Panc1 (cell line): Measurements from ENCODE around the gene TNFRSF1B. TPM values are rescaled to one million over a fixed set of nuclear protein-coding genes. Genes with fewer than 3 reads are reported as not detected.

Experiments
- ATAC-seq: fragments of 200-7000 bp; cut with Tn5 transposase; 2 replicates; pipeline ENCODE4 v1.9.1; 2020; ENCODE audit warnings: mild to moderate bottlenecking, moderate library complexity
- BruUV-seq: library from RNA; stranded (reverse); fragments of 400-500 nt; replicated peaks from 2 replicates; lab custom pipeline; 2021; lab: Mats Ljungman, UMichigan
- CTCF ChIA-PET: fragments of 300-600 bp; sonication (Branson Sonifier 250); formaldehyde crosslinking; loops from one replicate; lab custom pipeline; 2022; ENCODE audit warnings: antibody characterized with exemption; lab: Charles Lee
- POLR2A ChIA-PET: fragments of 300-600 bp; sonication (Branson Sonifier 250); formaldehyde crosslinking; loops from one replicate; lab custom pipeline; 2022; ENCODE audit warnings: antibody characterized with exemption; lab: Charles Lee
- DNase-seq: peaks from one replicate; pipeline ENCODE4 v3.0.0-alpha.2; 2010; ENCODE audit warnings: low read depth, low spot score
- H3K27ac ChIP-seq: 2 replicates; pipeline ENCODE4 v1.5.1; 2011; ENCODE audit warnings: mild to moderate bottlenecking, low read length, inconsistent platforms
- H3K27me3 ChIP-seq: fragments of 200-500 bp; sonication (Bioruptor generic); 2 replicates; pipeline ENCODE4 v1.6.0; 2014; ENCODE audit warnings: low read length, inconsistent platforms; ENCODE audit not compliant: control insufficient read depth, insufficient read depth
- H3K36me3 ChIP-seq: fragments of 200-500 bp; sonication (Bioruptor generic); 2 replicates; pipeline ENCODE4 v1.5.1; 2014; ENCODE audit warnings: inconsistent platforms, mild to moderate bottlenecking, low read length, moderate library complexity; ENCODE audit not compliant: control insufficient read depth, insufficient read depth
- H3K4me1 ChIP-seq: 2 replicates; pipeline ENCODE4 v1.5.1; 2011; ENCODE audit warnings: inconsistent platforms, mild to moderate bottlenecking, low read length, moderate library complexity; ENCODE audit not compliant: control insufficient read depth, insufficient read depth
- H3K4me3 ChIP-seq, 2 experiments: 2 replicates each; pipeline ENCODE4 v1.5.1; 2011 to 2012; ENCODE audit warnings: low read depth in 2 of 2, low read length in 2 of 2, mild to moderate bottlenecking in 2 of 2, inconsistent platforms in 1 of 2, moderate library complexity in 1 of 2
- H3K9me3 ChIP-seq: fragments of 200-500 bp; sonication (Bioruptor generic); 2 replicates; pipeline ENCODE4 v1.5.1; 2014; ENCODE audit warnings: low read depth, mild to moderate bottlenecking, inconsistent platforms, low read length, moderate library complexity; ENCODE audit not compliant: control insufficient read depth, insufficient read depth
- POLR2AphosphoS5 ChIP-seq: IDR thresholded peaks from 2 replicates; pipeline ENCODE4 v1.6.1; 2012; ENCODE audit warnings: mild to moderate bottlenecking, low read depth, low read length, moderate library complexity
- SIN3A ChIP-seq: IDR thresholded peaks from 2 replicates; pipeline ENCODE4 v1.6.1; 2012; ENCODE audit warnings: low read depth, mild to moderate bottlenecking, low read length, moderate library complexity, borderline replicate concordance; ENCODE audit not compliant: insufficient read depth
- TCF7L2 ChIP-seq: IDR thresholded peaks from 2 replicates; pipeline ENCODE4 v1.6.1; 2011; ENCODE audit warnings: mild to moderate bottlenecking, low read depth, low read length, inconsistent platforms
- in situ Hi-C: cut with HindIII; loops from 2 replicates; pipeline ENCODE4 v1.10.0; 2016; ENCODE audit warnings: low sequenced_read_pairs, low pct_unique_long_range_greater_than_20kb
- intact Hi-C: fragments of 100-400 bp; cut with micrococcal nuclease; formaldehyde crosslinking; loops from one replicate; pipeline ENCODE4 v1.10.0; 2022; ENCODE audit not compliant: unreplicated experiment
- total RNA-seq: library from RNA; stranded (reverse); gene quantifications from one replicate; pipeline ENCODE4 v1.2.1, GENCODE V29; 2021; ENCODE audit not compliant: unreplicated experiment
- TF ChIP-seq, protein P1 (sequence below), 2 experiments: IDR thresholded peaks; 2 replicates each; pipeline ENCODE4 v1.6.1; 2011 to 2012; ENCODE audit warnings: low read depth in 2 of 2, control low read depth in 1 of 2, low read length in 1 of 2, mild to moderate bottlenecking in 1 of 2, moderate library complexity in 1 of 2; ENCODE audit not compliant: insufficient read depth in 1 of 2
- TF ChIP-seq, protein P2 (sequence below): fragments of 450-650 bp; IDR thresholded peaks from 2 replicates; pipeline ENCODE4 v1.5.1; 2017; ENCODE audit warnings: mild to moderate bottlenecking

TNFRSF1B gene
- total RNA-seq, 1 experiment from 2014 or later: 18.8 TPM

DNA sequence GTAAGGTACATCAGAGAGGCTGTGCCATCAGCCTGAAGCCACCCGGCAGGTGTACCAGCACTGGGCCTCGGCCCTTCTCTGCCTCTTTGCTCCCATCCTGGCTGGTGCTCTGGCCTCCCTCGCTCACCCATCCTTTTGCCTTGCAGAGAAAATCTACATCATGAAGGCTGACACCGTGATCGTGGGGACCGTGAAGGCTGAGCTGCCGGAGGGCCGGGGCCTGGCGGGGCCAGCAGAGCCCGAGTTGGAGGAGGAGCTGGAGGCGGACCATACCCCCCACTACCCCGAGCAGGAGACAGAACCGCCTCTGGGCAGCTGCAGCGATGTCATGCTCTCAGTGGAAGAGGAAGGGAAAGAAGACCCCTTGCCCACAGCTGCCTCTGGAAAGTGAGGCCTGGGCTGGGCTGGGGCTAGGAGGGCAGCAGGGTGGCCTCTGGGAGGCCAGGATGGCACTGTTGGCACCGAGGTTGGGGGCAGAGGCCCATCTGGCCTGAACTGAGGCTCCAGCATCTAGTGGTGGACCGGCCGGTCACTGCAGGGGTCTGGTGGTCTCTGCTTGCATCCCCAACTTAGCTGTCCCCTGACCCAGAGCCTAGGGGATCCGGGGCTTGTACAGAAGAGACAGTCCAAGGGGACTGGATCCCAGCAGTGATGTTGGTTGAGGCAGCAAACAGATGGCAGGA, 24.5 kb upstream of the TNFRSF1B start:
- Histone ChIP-seq H3K4me3 (no peak overlapping the region), H3K27me3 (no peaks in the 10 kb centered on the region), H3K4me1 (peaks cover 8% of the 10 kb centered on the region), H3K27ac (no peak overlapping the region), H3K9me3 (no peaks in the 10 kb centered on the region), H3K36me3 (no peaks in the 10 kb centered on the region)
- in situ Hi-C loops (no loop called here), intact Hi-C loops (no loop called here)
- no peak for TF ChIP-seq TCF7L2
- TF ChIP-seq, protein P1, sequence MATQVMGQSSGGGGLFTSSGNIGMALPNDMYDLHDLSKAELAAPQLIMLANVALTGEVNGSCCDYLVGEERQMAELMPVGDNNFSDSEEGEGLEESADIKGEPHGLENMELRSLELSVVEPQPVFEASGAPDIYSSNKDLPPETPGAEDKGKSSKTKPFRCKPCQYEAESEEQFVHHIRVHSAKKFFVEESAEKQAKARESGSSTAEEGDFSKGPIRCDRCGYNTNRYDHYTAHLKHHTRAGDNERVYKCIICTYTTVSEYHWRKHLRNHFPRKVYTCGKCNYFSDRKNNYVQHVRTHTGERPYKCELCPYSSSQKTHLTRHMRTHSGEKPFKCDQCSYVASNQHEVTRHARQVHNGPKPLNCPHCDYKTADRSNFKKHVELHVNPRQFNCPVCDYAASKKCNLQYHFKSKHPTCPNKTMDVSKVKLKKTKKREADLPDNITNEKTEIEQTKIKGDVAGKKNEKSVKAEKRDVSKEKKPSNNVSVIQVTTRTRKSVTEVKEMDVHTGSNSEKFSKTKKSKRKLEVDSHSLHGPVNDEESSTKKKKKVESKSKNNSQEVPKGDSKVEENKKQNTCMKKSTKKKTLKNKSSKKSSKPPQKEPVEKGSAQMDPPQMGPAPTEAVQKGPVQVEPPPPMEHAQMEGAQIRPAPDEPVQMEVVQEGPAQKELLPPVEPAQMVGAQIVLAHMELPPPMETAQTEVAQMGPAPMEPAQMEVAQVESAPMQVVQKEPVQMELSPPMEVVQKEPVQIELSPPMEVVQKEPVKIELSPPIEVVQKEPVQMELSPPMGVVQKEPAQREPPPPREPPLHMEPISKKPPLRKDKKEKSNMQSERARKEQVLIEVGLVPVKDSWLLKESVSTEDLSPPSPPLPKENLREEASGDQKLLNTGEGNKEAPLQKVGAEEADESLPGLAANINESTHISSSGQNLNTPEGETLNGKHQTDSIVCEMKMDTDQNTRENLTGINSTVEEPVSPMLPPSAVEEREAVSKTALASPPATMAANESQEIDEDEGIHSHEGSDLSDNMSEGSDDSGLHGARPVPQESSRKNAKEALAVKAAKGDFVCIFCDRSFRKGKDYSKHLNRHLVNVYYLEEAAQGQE (IDR thresholded peaks at IDR 0.05; ENCODE audit: insufficient read depth in 1 of 2, low read depth in 2 of 2, low read length in 1 of 2): no peak
- no peak for TF ChIP-seq SIN3A
- no peak for TF ChIP-seq POLR2AphosphoS5
- TF ChIP-seq, protein P2, sequence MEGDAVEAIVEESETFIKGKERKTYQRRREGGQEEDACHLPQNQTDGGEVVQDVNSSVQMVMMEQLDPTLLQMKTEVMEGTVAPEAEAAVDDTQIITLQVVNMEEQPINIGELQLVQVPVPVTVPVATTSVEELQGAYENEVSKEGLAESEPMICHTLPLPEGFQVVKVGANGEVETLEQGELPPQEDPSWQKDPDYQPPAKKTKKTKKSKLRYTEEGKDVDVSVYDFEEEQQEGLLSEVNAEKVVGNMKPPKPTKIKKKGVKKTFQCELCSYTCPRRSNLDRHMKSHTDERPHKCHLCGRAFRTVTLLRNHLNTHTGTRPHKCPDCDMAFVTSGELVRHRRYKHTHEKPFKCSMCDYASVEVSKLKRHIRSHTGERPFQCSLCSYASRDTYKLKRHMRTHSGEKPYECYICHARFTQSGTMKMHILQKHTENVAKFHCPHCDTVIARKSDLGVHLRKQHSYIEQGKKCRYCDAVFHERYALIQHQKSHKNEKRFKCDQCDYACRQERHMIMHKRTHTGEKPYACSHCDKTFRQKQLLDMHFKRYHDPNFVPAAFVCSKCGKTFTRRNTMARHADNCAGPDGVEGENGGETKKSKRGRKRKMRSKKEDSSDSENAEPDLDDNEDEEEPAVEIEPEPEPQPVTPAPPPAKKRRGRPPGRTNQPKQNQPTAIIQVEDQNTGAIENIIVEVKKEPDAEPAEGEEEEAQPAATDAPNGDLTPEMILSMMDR: no peak
- ChIA-PET POLR2A (interaction anchor here (0.5 kb wide), 2 partner anchors 46 to 233 kb away, joined by 5 to 6 read pairs; no protein-coding TSS in a partner anchor), CTCF (no interaction called here)
- ATAC-seq: no peak
- no TSS peak for BruUV-seq
- no peak for DNase-seq

DNA sequence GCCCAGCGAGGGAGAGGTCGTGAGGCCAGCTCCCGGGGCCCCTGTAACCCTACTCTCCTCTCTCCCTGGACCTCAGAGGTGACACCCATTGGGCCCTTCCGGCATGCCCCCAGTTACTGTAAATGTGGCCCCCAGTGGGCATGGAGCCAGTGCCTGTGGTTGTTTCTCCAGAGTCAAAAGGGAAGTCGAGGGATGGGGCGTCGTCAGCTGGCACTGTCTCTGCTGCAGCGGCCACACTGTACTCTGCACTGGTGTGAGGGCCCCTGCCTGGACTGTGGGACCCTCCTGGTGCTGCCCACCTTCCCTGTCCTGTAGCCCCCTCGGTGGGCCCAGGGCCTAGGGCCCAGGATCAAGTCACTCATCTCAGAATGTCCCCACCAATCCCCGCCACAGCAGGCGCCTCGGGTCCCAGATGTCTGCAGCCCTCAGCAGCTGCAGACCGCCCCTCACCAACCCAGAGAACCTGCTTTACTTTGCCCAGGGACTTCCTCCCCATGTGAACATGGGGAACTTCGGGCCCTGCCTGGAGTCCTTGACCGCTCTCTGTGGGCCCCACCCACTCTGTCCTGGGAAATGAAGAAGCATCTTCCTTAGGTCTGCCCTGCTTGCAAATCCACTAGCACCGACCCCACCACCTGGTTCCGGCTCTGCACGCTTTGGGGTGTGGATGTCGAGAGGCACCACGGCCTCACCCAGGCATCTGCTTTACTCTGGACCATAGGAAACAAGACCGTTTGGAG, 23.7 kb upstream of the TNFRSF1B start:
- Histone ChIP-seq H3K9me3 (no peaks in the 10 kb centered on the region), H3K27me3 (no peaks in the 10 kb centered on the region), H3K27ac (peak overlapping the region; percentile 29; the same call in 1 of the 2 replicates), H3K36me3 (no peaks in the 10 kb centered on the region), H3K4me3 (no peak overlapping the region), H3K4me1 (peaks cover 10% of the 10 kb centered on the region)
- intact Hi-C loops: no loop called here
- no TSS peak for BruUV-seq
- CTCF ChIA-PET: no interaction called here
- ATAC-seq (peak; percentile 14; the same call in 1 of the 2 replicates), DNase-seq (no peak)
- in situ Hi-C loops: no loop called here
- POLR2A ChIA-PET: interaction anchor here (0.5 kb wide), 1 partner anchor 47 kb away, joined by 6 read pairs; no protein-coding TSS in a partner anchor
- no peak for TF ChIP-seq POLR2AphosphoS5
- TF ChIP-seq, protein P1 (IDR thresholded peaks at IDR 0.05; ENCODE audit: insufficient read depth in 1 of 2, low read depth in 2 of 2, low read length in 1 of 2): no peak
- TF ChIP-seq, protein P2: no peak
- no peak for TF ChIP-seq SIN3A
- TF ChIP-seq TCF7L2: no peak
